Parathyroid adenoma (tissue), 2 donors: Measurements from ENCODE around the gene GPR179.

Experiments used
- H2AFZ ChIP-seq: fragments of 300-600 bp; sonication (generic); one replicate; pipeline ENCODE4 v1.7.0; 2017; ENCODE audit warnings: antibody characterized with exemption, mild to moderate bottlenecking
- H3K27ac ChIP-seq: fragments of 300-600 bp; sonication (generic); one replicate; pipeline ENCODE4 v1.7.0; 2017
- H3K27me3 ChIP-seq: fragments of 300-600 bp; sonication (generic); one replicate; pipeline ENCODE4 v1.7.0; 2017; ENCODE audit warnings: low read length; ENCODE audit not compliant: control insufficient read depth, insufficient read depth
- H3K36me3 ChIP-seq: fragments of 300-600 bp; sonication (generic); one replicate; pipeline ENCODE4 v1.7.0; 2017; ENCODE audit warnings: low read length; ENCODE audit not compliant: control insufficient read depth, insufficient read depth
- H3K4me1 ChIP-seq: fragments of 300-600 bp; sonication (generic); one replicate; pipeline ENCODE4 v1.7.0; 2017; ENCODE audit warnings: control low read depth
- H3K4me2 ChIP-seq: fragments of 300-600 bp; sonication (generic); one replicate; pipeline ENCODE4 v1.7.0; 2017; ENCODE audit warnings: low read length
- H3K4me3 ChIP-seq: fragments of 300-600 bp; sonication (generic); one replicate; pipeline ENCODE4 v1.7.0; 2017; ENCODE audit warnings: low read depth, low read length
- H3K79me2 ChIP-seq: fragments of 300-600 bp; sonication (generic); one replicate; pipeline ENCODE4 v1.7.0; 2017; ENCODE audit warnings: control low read depth
- H3K9ac ChIP-seq: fragments of 300-600 bp; sonication (generic); one replicate; pipeline ENCODE4 v1.7.0; 2017; ENCODE audit warnings: mild to moderate bottlenecking
- H3K9me3 ChIP-seq: fragments of 300-600 bp; sonication (generic); one replicate; pipeline ENCODE4 v1.7.0; 2017; ENCODE audit warnings: low read length; ENCODE audit not compliant: control insufficient read depth
- CTCF ChIP-seq: fragments of 300-600 bp; sonication (generic); IDR thresholded peaks from one replicate; pipeline ENCODE4 v1.7.0; 2017; ENCODE audit warnings: antibody characterized with exemption, mild to moderate bottlenecking
- donor health status: primary hyperparathyroidism.

The GPR179 gene

DNA sequence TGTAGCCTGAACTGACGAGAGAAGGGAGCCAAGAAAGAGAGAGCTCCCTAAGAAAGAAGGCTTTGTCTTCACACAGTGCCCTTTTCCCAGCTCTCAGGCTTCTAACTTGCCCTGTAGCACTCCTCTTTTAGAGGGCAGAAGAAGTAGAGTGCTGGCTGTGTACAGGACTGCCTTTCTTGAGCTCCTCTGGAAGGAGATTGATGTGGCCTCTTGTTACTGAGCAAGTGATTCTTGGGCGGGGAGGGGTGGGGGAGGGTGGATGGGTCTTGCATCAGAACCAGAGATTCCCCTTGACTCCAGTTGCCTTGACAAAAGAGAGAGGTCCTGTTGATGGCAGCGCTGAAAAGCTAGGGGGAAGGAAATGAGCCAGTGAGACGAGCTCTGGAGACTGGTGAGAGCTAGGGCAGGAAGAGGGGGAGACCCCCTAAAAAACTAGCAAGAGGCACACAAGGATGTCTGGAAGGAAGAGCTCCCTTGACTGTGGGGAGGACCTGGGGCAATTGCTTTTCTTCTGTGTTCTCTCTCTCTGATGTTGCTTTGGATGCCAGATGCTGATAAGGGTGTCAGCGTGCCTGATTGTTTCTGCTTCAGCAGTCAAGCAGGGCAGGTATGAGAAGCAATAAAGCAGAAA lies 18.4 kb downstream of the GPR179 start:
- no peaks in the 10 kb centered on the region for H3K79me2 ChIP-seq
- H3K27me3 ChIP-seq = no peaks in the 10 kb centered on the region
- no peaks in the 10 kb centered on the region for H3K36me3 ChIP-seq
- H3K9ac ChIP-seq = no peak overlapping the region
- H2AFZ ChIP-seq = peak overlapping the region; percentile 72
- H3K27ac ChIP-seq = peak overlapping the region; percentile 97
- peak overlapping the region; percentile 61 for H3K4me2 ChIP-seq
- no peaks in the 10 kb centered on the region for H3K9me3 ChIP-seq
- no peak for TF ChIP-seq CTCF
- H3K4me3 ChIP-seq = peak overlapping the region; percentile 31
- peaks cover 47% of the 10 kb centered on the region for H3K4me1 ChIP-seq

- Histone ChIP-seq H3K36me3 (no peaks in the 10 kb centered on the region), H2AFZ (peak overlapping the region; percentile 72), H3K27me3 (no peaks in the 10 kb centered on the region), H3K79me2 (no peaks in the 10 kb centered on the region), H3K27ac (peak overlapping the region; percentile 97), H3K4me2 (peak overlapping the region; percentile 34), H3K9ac (no peak overlapping the region), H3K4me3 (no peak overlapping the region), H3K4me1 (peaks cover 47% of the 10 kb centered on the region), H3K9me3 (no peaks in the 10 kb centered on the region)
- no peak for TF ChIP-seq CTCF
These were observed 19.0 kb downstream of the GPR179 start for GRCh38 chr17:38324772-38325171.

- Histone ChIP-seq H3K27ac (peak overlapping the region; percentile 97), H3K4me2 (no peak overlapping the region), H3K9ac (no peak overlapping the region), H3K4me3 (no peak overlapping the region), H3K27me3 (no peaks in the 10 kb centered on the region), H3K36me3 (no peaks in the 10 kb centered on the region), H2AFZ (peak overlapping the region; percentile 72), H3K79me2 (no peaks in the 10 kb centered on the region), H3K9me3 (no peaks in the 10 kb centered on the region), H3K4me1 (peaks cover 43% of the 10 kb centered on the region)
- no peak for TF ChIP-seq CTCF
These were observed 19.5 kb downstream of the GPR179 start for GRCh38 chr17:38324141-38324697.

DNA sequence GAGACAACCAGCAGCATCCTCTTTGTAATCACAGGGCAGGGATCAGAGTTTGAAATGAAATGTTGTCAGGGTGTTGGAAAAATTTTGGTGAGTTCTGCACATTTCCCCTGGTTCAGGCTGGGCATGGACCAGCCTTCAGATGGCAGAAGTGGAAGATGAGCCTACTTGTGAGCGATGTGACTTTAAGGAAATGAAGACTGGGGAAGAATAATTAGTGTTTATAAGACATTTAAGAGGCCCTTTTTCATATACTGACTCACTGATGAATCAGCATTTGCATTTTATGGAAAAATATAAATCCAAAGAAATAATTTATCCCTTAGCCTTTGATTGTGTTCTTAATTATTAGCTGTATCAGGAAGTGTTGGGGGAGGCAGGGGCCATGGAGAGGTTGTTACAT lies 20.9 kb downstream of the GPR179 start:
- Histone ChIP-seq H3K27me3 (no peaks in the 10 kb centered on the region), H3K9ac (no peak overlapping the region), H3K4me1 (peaks cover 41% of the 10 kb centered on the region), H3K27ac (peak overlapping the region; percentile 97), H2AFZ (no peak overlapping the region), H3K4me3 (no peak overlapping the region), H3K79me2 (no peaks in the 10 kb centered on the region), H3K36me3 (no peaks in the 10 kb centered on the region), H3K4me2 (no peak overlapping the region), H3K9me3 (no peaks in the 10 kb centered on the region)
- TF ChIP-seq CTCF = no peak
